GM18502 (cell line): ENCODE data around the gene GAGE1.
"Not testable (repeated sequence)": the region's sequence is repeated elsewhere in the genome, so short reads cannot be mapped to it uniquely, and the experiment has no call there.

ENCODE experiments used
- ATAC-seq: cut with Tn5 transposase; IDR thresholded peaks from one replicate; pipeline ENCODE4 v1.9.1; 2021; ENCODE audit warnings: mild to moderate bottlenecking; ENCODE audit not compliant: unreplicated experiment, poor library complexity

GAGE1 gene

GRCh38 chrX:49598720-49599119 is at the start of gene GAGE1:
Gene GAGE1, plus strand, starts transcription at chrX:49599020. Its CDS starts 1,155 bp downstream, at chrX:49600175.
- not testable (repeated sequence) for ATAC-seq

DNA sequence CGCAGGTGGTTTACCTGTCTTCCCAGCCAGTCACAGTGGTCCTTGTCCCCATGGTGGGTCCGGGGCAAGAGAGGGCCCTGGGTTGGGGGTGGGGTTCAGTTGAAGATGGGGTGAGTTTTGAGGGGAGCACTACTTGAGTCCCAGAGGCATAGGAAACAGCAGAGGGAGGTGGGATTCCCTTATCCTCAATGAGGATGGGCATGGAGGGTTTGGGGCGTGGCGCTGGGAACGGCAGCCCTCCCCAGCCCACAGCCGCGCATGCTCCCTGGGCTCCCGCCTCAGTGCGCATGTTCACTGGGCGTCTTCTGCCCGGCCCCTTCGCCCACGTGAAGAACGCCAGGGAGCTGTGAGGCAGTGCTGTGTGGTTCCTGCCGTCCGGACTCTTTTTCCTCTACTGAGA is 47.8 kb upstream of the GAGE1 start, which contains the start of gene GAGE12E:
GAGE12E (plus strand) TSS at position 301 of the 400 bp plus-strand sequence. CDS start 1,155 bp downstream, outside the sequence.
- ATAC-seq, result not testable (repeated sequence)

- not testable (repeated sequence) for ATAC-seq
These were observed 38.3 kb upstream of the GAGE1 start, which contains the start of gene GAGE12F for GRCh38 chrX:49560542-49560941. Gene GAGE12F, plus strand, starts transcription at chrX:49560842. Its CDS starts 1,155 bp downstream, at chrX:49561997.

DNA sequence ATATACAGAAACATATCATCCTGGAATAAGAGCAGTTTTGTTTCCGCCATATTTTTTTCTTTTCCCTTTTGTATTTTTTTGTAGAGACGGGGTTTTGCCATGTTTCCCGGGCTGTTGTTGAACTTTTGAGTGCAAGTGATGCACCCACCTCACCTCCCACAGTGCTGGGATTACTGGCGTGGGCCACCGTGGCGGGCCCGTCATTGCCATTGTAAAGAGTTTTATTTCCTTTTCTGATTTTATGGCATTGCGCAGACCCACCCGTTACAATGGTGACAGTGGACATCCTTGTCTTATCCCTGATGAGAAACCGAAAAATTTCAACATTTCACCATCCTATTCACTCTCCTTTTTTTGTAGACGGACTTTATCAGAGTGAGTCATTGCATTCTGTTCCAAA is 30.1 kb upstream of the GAGE1 start:
- ATAC-seq, result not testable (repeated sequence)

- not testable (repeated sequence) for ATAC-seq
These were observed 29.7 kb upstream of the GAGE1 start for GRCh38 chrX:49569152-49569551.

DNA sequence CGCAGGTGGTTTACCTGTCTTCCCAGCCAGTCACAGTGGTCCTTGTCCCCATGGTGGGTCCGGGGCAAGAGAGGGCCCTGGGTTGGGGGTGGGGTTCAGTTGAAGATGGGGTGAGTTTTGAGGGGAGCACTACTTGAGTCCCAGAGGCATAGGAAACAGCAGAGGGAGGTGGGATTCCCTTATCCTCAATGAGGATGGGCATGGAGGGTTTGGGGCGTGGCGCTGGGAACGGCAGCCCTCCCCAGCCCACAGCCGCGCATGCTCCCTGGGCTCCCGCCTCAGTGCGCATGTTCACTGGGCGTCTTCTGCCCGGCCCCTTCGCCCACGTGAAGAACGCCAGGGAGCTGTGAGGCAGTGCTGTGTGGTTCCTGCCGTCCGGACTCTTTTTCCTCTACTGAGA is 28.7 kb upstream of the GAGE1 start, which contains the start of gene GAGE12G:
GAGE12G (plus strand) TSS at position 301 of the 400 bp plus-strand sequence. CDS start 1,155 bp downstream, outside the sequence.
- ATAC-seq, result not testable (repeated sequence)

DNA sequence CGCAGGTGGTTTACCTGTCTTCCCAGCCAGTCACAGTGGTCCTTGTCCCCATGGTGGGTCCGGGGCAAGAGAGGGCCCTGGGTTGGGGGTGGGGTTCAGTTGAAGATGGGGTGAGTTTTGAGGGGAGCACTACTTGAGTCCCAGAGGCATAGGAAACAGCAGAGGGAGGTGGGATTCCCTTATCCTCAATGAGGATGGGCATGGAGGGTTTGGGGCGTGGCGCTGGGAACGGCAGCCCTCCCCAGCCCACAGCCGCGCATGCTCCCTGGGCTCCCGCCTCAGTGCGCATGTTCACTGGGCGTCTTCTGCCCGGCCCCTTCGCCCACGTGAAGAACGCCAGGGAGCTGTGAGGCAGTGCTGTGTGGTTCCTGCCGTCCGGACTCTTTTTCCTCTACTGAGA is 19.2 kb upstream of the GAGE1 start, which contains the start of gene GAGE12H:
GAGE12H (plus strand) TSS at position 301 of the 400 bp plus-strand sequence. CDS start 1,155 bp downstream, outside the sequence.
- ATAC-seq, result not testable (repeated sequence)

DNA sequence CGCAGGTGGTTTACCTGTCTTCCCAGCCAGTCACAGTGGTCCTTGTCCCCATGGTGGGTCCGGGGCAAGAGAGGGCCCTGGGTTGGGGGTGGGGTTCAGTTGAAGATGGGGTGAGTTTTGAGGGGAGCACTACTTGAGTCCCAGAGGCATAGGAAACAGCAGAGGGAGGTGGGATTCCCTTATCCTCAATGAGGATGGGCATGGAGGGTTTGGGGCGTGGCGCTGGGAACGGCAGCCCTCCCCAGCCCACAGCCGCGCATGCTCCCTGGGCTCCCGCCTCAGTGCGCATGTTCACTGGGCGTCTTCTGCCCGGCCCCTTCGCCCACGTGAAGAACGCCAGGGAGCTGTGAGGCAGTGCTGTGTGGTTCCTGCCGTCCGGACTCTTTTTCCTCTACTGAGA is 9.6 kb upstream of the GAGE1 start, which contains the start of gene GAGE2A:
GAGE2A (plus strand) TSS at position 301 of the 400 bp plus-strand sequence. CDS start 1,155 bp downstream, outside the sequence.
- ATAC-seq, result not testable (repeated sequence)

DNA sequence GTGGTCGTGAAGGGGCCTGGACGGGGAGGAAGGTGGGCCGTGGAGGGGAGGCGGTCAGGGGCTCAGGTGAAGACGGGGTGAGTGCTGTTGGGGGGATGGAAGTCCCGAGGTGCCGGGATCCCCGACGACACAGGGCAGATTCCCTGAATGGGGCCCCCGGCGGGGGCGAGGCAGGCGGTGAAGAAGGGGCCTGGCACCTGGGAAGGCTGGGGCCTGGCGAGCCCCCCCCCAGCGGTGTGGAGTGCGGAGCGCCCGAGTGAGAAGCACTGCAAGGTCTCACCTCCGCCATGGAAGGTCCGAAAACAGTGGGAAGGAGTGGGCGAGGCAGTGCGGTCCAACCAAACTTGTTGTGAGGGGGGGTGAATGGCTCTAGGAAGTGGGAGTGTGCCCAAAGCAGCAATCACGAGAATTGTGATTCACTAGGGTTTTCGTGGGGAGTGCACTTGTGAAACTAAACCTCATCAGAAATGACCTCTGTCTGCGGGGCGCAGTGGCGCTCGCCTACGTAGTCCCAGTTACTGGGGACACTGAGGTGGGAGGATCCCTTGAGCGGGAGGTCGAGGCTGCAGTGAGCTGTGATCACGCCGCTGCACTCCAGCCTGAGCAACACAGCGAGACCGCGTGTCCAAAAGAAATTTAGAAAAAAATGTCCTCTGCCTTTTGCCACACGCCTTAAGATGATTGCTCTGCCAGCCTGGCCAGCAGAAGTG is 8.9 kb upstream of the GAGE1 start:
- ATAC-seq, result not testable (repeated sequence)

- not testable (repeated sequence) for ATAC-seq
These were observed 8.3 kb upstream of the GAGE1 start for GRCh38 chrX:49590488-49590887.

- no peak for ATAC-seq
These were observed 12.0 kb downstream of the GAGE1 start for GRCh38 chrX:49610718-49611310.

GRCh38 chrX:49618574-49618973 is 19.8 kb downstream of the GAGE1 start:
- no peak for ATAC-seq

GRCh38 chrX:49627086-49627777 is 28.4 kb downstream of the GAGE1 start:
- ATAC-seq, result no peak

- no peak for ATAC-seq
These were observed 46.3 kb downstream of the GAGE1 start for GRCh38 chrX:49644991-49645637.

- no peak for ATAC-seq
These were observed 57.7 kb downstream of the GAGE1 start for GRCh38 chrX:49656533-49656932.
